Mucosa of stomach (tissue), 1 donor: ENCODE measurements around the gene ARID5A.

ENCODE experiments used
- H3K27me3 ChIP-seq: one replicate; pipeline ENCODE4 v1.7.0; 2013; ENCODE audit warnings: mild to moderate bottlenecking, low read length; ENCODE audit not compliant: control insufficient read depth, insufficient read depth
- H3K36me3 ChIP-seq: one replicate; pipeline ENCODE4 v1.7.0; 2013; ENCODE audit warnings: low read length; ENCODE audit not compliant: control insufficient read depth, insufficient read depth
- H3K4me1 ChIP-seq: one replicate; pipeline ENCODE4 v1.7.0; 2013; ENCODE audit warnings: mild to moderate bottlenecking, low read length; ENCODE audit not compliant: control insufficient read depth, insufficient read depth
- H3K4me3 ChIP-seq: one replicate; pipeline ENCODE4 v1.7.0; 2013; ENCODE audit warnings: low read length
- H3K9ac ChIP-seq: one replicate; pipeline ENCODE4 v1.7.0; 2013; ENCODE audit warnings: mild to moderate bottlenecking, low read length, moderate library complexity
- H3K9me3 ChIP-seq: one replicate; pipeline ENCODE4 v1.7.0; 2013; ENCODE audit warnings: mild to moderate bottlenecking, low read length, moderate library complexity; ENCODE audit not compliant: control insufficient read depth
- donor health status: Pancreatic carcinoma.

Gene ARID5A

GRCh38 chr2:96558485-96558884 lies 21.9 kb downstream of the ARID5A start:
- Histone ChIP-seq H3K4me1 (peaks cover 13% of the 10 kb centered on the region), H3K9me3 (no peaks in the 10 kb centered on the region), H3K9ac (no peak overlapping the region), H3K4me3 (no peak overlapping the region), H3K36me3 (no peaks in the 10 kb centered on the region), H3K27me3 (no peaks in the 10 kb centered on the region)

- Histone ChIP-seq H3K4me1 (no peaks in the 10 kb centered on the region), H3K36me3 (no peaks in the 10 kb centered on the region), H3K27me3 (no peaks in the 10 kb centered on the region), H3K9ac (no peak overlapping the region), H3K4me3 (no peak overlapping the region), H3K9me3 (no peaks in the 10 kb centered on the region)
Measured at GRCh38 chr2:96564026-96564425, 27.5 kb downstream of the ARID5A start.

GRCh38 chr2:96564563-96564962 lies 28.0 kb downstream of the ARID5A start:
- Histone ChIP-seq H3K4me3 (no peak overlapping the region), H3K9me3 (no peaks in the 10 kb centered on the region), H3K36me3 (no peaks in the 10 kb centered on the region), H3K4me1 (no peaks in the 10 kb centered on the region), H3K9ac (no peak overlapping the region), H3K27me3 (no peaks in the 10 kb centered on the region)

GRCh38 chr2:96565111-96565510 lies 28.6 kb downstream of the ARID5A start:
- Histone ChIP-seq H3K4me1 (no peaks in the 10 kb centered on the region), H3K36me3 (no peaks in the 10 kb centered on the region), H3K9ac (no peak overlapping the region), H3K27me3 (no peaks in the 10 kb centered on the region), H3K4me3 (no peak overlapping the region), H3K9me3 (no peaks in the 10 kb centered on the region)

GRCh38 chr2:96568094-96568493 lies 31.5 kb downstream of the ARID5A start:
- no peaks in the 10 kb centered on the region for H3K36me3 ChIP-seq

GRCh38 chr2:96574364-96574763 lies 37.8 kb downstream of the ARID5A start:
- peaks cover 23% of the 10 kb centered on the region for H3K4me1 ChIP-seq
- H3K9ac ChIP-seq = no peak overlapping the region
- no peaks in the 10 kb centered on the region for H3K9me3 ChIP-seq
- no peaks in the 10 kb centered on the region for H3K27me3 ChIP-seq
- H3K36me3 ChIP-seq = no peaks in the 10 kb centered on the region
- no peak overlapping the region for H3K4me3 ChIP-seq

More at GRCh38 chr2:96568094-96568493, 31.5 kb downstream of the ARID5A start:
- H3K9ac ChIP-seq = no peak overlapping the region
- no peaks in the 10 kb centered on the region for H3K4me1 ChIP-seq
- no peaks in the 10 kb centered on the region for H3K9me3 ChIP-seq
- no peaks in the 10 kb centered on the region for H3K27me3 ChIP-seq
- no peak overlapping the region for H3K4me3 ChIP-seq

GRCh38 chr2:96575785-96576456 lies 39.4 kb downstream of the ARID5A start:
- Histone ChIP-seq H3K4me1 (peaks cover 23% of the 10 kb centered on the region), H3K27me3 (no peaks in the 10 kb centered on the region), H3K9ac (no peak overlapping the region), H3K9me3 (no peaks in the 10 kb centered on the region), H3K36me3 (no peaks in the 10 kb centered on the region), H3K4me3 (no peak overlapping the region)

GRCh38 chr2:96577501-96577900 lies 40.9 kb downstream of the ARID5A start:
- H3K9ac ChIP-seq = no peak overlapping the region
- H3K9me3 ChIP-seq = no peaks in the 10 kb centered on the region
- no peaks in the 10 kb centered on the region for H3K27me3 ChIP-seq
- H3K4me3 ChIP-seq = no peak overlapping the region
- H3K36me3 ChIP-seq = no peaks in the 10 kb centered on the region
- peaks cover 23% of the 10 kb centered on the region for H3K4me1 ChIP-seq

GRCh38 chr2:96578731-96579130 lies 42.2 kb downstream of the ARID5A start:
- peaks cover 23% of the 10 kb centered on the region for H3K4me1 ChIP-seq
- no peak overlapping the region for H3K9ac ChIP-seq
- H3K4me3 ChIP-seq = no peak overlapping the region
- H3K9me3 ChIP-seq = no peaks in the 10 kb centered on the region
- no peaks in the 10 kb centered on the region for H3K36me3 ChIP-seq
- H3K27me3 ChIP-seq = no peaks in the 10 kb centered on the region

GRCh38 chr2:96579422-96579821 lies 42.9 kb downstream of the ARID5A start:
- no peak overlapping the region for H3K4me3 ChIP-seq

GRCh38 chr2:96580771-96581170 lies 44.2 kb downstream of the ARID5A start:
- H3K9ac ChIP-seq = no peak overlapping the region
- H3K9me3 ChIP-seq = no peaks in the 10 kb centered on the region
- H3K27me3 ChIP-seq = no peaks in the 10 kb centered on the region
- H3K36me3 ChIP-seq = no peaks in the 10 kb centered on the region
- H3K4me3 ChIP-seq = no peak overlapping the region
- H3K4me1 ChIP-seq = peaks cover 20% of the 10 kb centered on the region

More at GRCh38 chr2:96579422-96579821, 42.9 kb downstream of the ARID5A start:
- Histone ChIP-seq H3K9ac (no peak overlapping the region), H3K36me3 (no peaks in the 10 kb centered on the region), H3K9me3 (no peaks in the 10 kb centered on the region), H3K4me1 (peaks cover 23% of the 10 kb centered on the region), H3K27me3 (no peaks in the 10 kb centered on the region)

GRCh38 chr2:96584017-96584416 lies 47.5 kb downstream of the ARID5A start:
- no peaks in the 10 kb centered on the region for H3K4me1 ChIP-seq
- no peak overlapping the region for H3K9ac ChIP-seq
- H3K9me3 ChIP-seq = no peaks in the 10 kb centered on the region
- H3K27me3 ChIP-seq = no peaks in the 10 kb centered on the region
- H3K4me3 ChIP-seq = no peak overlapping the region
- H3K36me3 ChIP-seq = no peaks in the 10 kb centered on the region

GRCh38 chr2:96587843-96588242 lies 51.3 kb downstream of the ARID5A start:
- Histone ChIP-seq H3K4me3 (no peak overlapping the region), H3K36me3 (no peaks in the 10 kb centered on the region)

More at GRCh38 chr2:96587843-96588242, 51.3 kb downstream of the ARID5A start:
- Histone ChIP-seq H3K4me1 (no peaks in the 10 kb centered on the region), H3K27me3 (no peaks in the 10 kb centered on the region), H3K9me3 (no peaks in the 10 kb centered on the region), H3K9ac (no peak overlapping the region)
